Neural cell (in vitro differentiated cells): Measurements from ENCODE around the gene PAWR. TPM values are rescaled to one million over a fixed set of nuclear protein-coding genes. Genes with fewer than 3 reads are reported as not detected.

Source experiments
- H2AFZ ChIP-seq: fragments of 200-600, 300-800 bp; sonication (generic), shearing (Covaris generic); 2 replicates; pipeline ENCODE4 v1.6.0; 2014; ENCODE audit warnings: low read depth, mild to moderate bottlenecking, antibody characterized with exemption, low read length, moderate library complexity
- H3F3A ChIP-seq: fragments of 200-600 bp; shearing (Covaris generic); 2 replicates; pipeline ENCODE4 v1.6.1; 2016; ENCODE audit warnings: mild to moderate bottlenecking, moderate library complexity, mixed read lengths, antibody characterized with exemption, low read length; ENCODE audit not compliant: insufficient read depth, poor library complexity, severe bottlenecking
- H3K27ac ChIP-seq: fragments of 200-600, 300-800 bp; sonication (generic), shearing (Covaris generic); 2 replicates; pipeline ENCODE4 v1.5.1; 2014; ENCODE audit warnings: mild to moderate bottlenecking, low read length, moderate library complexity
- H3K27me3 ChIP-seq: fragments of 300-800, 200-600 bp; sonication (generic), shearing (Covaris generic); 2 replicates; pipeline ENCODE4 v1.6.0; 2014; ENCODE audit warnings: mild to moderate bottlenecking, low read depth, low read length, moderate library complexity; ENCODE audit not compliant: insufficient read depth
- H3K36me3 ChIP-seq: fragments of 300-800, 200-600 bp; sonication (generic), shearing (Covaris generic); 2 replicates; pipeline ENCODE4 v1.5.1; 2014; ENCODE audit warnings: mild to moderate bottlenecking, antibody characterized with exemption, low read length, moderate library complexity; ENCODE audit not compliant: insufficient read depth
- H3K4me2 ChIP-seq: fragments of 300-800, 200-600 bp; sonication (generic), shearing (Covaris generic); 2 replicates; pipeline ENCODE4 v1.6.0; 2014; ENCODE audit warnings: mild to moderate bottlenecking, low read length
- H3K4me3 ChIP-seq: fragments of 300-800, 200-600 bp; sonication (generic), shearing (Covaris generic); 2 replicates; pipeline ENCODE4 v1.5.1; 2014; ENCODE audit warnings: mild to moderate bottlenecking, low read length, moderate library complexity
- H3K79me2 ChIP-seq: fragments of 200-600 bp; shearing (Covaris generic); replicated peaks from 2 replicates; pipeline ENCODE4 v1.6.0; 2014; ENCODE audit warnings: mild to moderate bottlenecking, low read length, moderate library complexity; ENCODE audit not compliant: insufficient read depth
- H3K9ac ChIP-seq: fragments of 300-800, 200-600 bp; sonication (generic), shearing (Covaris generic); 2 replicates; pipeline ENCODE4 v1.6.1; 2016; ENCODE audit warnings: mild to moderate bottlenecking, low read length, mixed read lengths
- H3K9me2 ChIP-seq: fragments of 200-600 bp; shearing (Covaris generic); 2 replicates; pipeline ENCODE4 v1.6.1; 2016; ENCODE audit warnings: mild to moderate bottlenecking, low read length, mixed read lengths; ENCODE audit not compliant: insufficient read depth
- H3K9me3 ChIP-seq: fragments of 200-600, 300-800 bp; sonication (generic), shearing (Covaris generic); 2 replicates; pipeline ENCODE4 v1.6.1; 2016; ENCODE audit warnings: mild to moderate bottlenecking, mixed run types, low read length, moderate library complexity, mixed read lengths
- H4K20me1 ChIP-seq: fragments of 200-600 bp; shearing (Covaris generic); 2 replicates; pipeline ENCODE4 v1.6.1; 2016; ENCODE audit warnings: mild to moderate bottlenecking, mixed run types; ENCODE audit not compliant: insufficient read depth
- EP300 ChIP-seq: fragments of 450-650 bp; conservative IDR thresholded peaks from 2 replicates; pipeline ENCODE4 v1.6.1; 2014; ENCODE audit warnings: antibody characterized with exemption, mild to moderate bottlenecking, moderate library complexity; ENCODE audit not compliant: poor library complexity, severe bottlenecking
- EZH2 ChIP-seq: fragments of 200-600, 300-800 bp; shearing (Covaris generic), sonication (generic); IDR thresholded peaks from 2 replicates; pipeline ENCODE4 v1.6.1; 2014; ENCODE audit warnings: antibody characterized with exemption, low read length, borderline replicate concordance, mild to moderate bottlenecking; ENCODE audit not compliant: insufficient read depth, poor library complexity, severe bottlenecking
- MXI1 ChIP-seq: fragments of 450-650 bp; conservative IDR thresholded peaks from 2 replicates; pipeline ENCODE4 v1.6.1; 2014; ENCODE audit warnings: antibody characterized with exemption, mild to moderate bottlenecking; ENCODE audit not compliant: poor library complexity, severe bottlenecking
- POLR2AphosphoS5 ChIP-seq: IDR thresholded peaks from 2 replicates; pipeline ENCODE4 v1.6.1; 2012
- RAD21 ChIP-seq: fragments of 450-650 bp; conservative IDR thresholded peaks from 2 replicates; pipeline ENCODE4 v1.6.1; 2014; ENCODE audit warnings: antibody characterized with exemption, mild to moderate bottlenecking, moderate library complexity
- SMC3 ChIP-seq: fragments of 450-650 bp; conservative IDR thresholded peaks from 2 replicates; pipeline ENCODE4 v1.6.1; 2014; ENCODE audit warnings: antibody characterized with exemption, mild to moderate bottlenecking, moderate library complexity; ENCODE audit not compliant: poor library complexity
- TAF1 ChIP-seq: IDR thresholded peaks from 2 replicates; pipeline ENCODE4 v1.6.1; 2012; ENCODE audit warnings: low read depth
- polyA plus RNA-seq: library from polyadenylated mRNA; depleted of rRNA; stranded (reverse); fragments of >200 nt; gene quantifications from 2 replicates; pipeline ENCODE4 v1.2.3, GENCODE V29; 2014
- TF ChIP-seq, protein P1 (sequence below): IDR thresholded peaks from 2 replicates; pipeline ENCODE4 v1.6.1; 2012; ENCODE audit warnings: borderline replicate concordance
- TF ChIP-seq, protein P2 (sequence below): fragments of 450-650 bp; IDR thresholded peaks from 2 replicates; pipeline ENCODE4 v1.5.1; 2014; ENCODE audit warnings: antibody characterized with exemption, mild to moderate bottlenecking, moderate library complexity; ENCODE audit not compliant: poor library complexity, severe bottlenecking

Gene PAWR
- polyA plus RNA-seq, 1 donor from 2014 or later: 13.4 TPM

DNA sequence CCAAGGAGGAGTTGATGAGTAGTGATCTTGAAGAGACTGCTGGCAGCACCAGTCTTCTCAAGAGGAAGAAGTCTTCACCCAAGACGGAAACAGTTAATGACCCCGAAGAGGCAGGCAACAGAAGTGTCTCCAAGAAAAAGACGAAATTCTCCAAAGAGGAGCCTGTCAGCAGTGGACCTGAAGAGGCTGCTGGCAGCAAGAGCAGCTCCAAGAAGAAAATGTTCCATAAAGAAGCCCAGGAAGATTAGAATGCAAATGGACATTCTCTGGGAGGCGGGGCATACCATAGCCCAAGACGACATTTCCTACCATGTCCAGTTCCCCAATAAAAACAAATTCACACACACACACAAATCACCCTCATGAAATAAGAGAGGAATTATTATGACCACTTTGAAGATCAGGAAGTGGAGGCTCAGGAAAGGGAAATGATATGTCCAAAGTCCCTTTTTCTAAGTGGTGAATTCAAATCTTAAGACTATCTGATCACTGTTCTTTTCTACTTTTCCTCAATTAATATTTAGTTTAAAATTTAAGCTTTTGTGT is 131.8 kb downstream of the PAWR start:
- no peak overlapping the region for H3K27ac ChIP-seq

GRCh38 chr12:79557690-79558315 is 133.0 kb downstream of the PAWR start:
- H3K36me3 ChIP-seq: no peaks in the 10 kb centered on the region
- H4K20me1 ChIP-seq: no peaks in the 10 kb centered on the region
- H3K27me3 ChIP-seq: no peaks in the 10 kb centered on the region
- H3K79me2 ChIP-seq: no peaks in the 10 kb centered on the region
- no peaks in the 10 kb centered on the region for H3F3A ChIP-seq
- H3K9ac ChIP-seq: no peak overlapping the region
- no peak overlapping the region for H3K4me3 ChIP-seq
- no peak overlapping the region for H3K4me2 ChIP-seq
- H2AFZ ChIP-seq: no peak overlapping the region
- no peak overlapping the region for H3K27ac ChIP-seq
- TF ChIP-seq, protein P1, sequence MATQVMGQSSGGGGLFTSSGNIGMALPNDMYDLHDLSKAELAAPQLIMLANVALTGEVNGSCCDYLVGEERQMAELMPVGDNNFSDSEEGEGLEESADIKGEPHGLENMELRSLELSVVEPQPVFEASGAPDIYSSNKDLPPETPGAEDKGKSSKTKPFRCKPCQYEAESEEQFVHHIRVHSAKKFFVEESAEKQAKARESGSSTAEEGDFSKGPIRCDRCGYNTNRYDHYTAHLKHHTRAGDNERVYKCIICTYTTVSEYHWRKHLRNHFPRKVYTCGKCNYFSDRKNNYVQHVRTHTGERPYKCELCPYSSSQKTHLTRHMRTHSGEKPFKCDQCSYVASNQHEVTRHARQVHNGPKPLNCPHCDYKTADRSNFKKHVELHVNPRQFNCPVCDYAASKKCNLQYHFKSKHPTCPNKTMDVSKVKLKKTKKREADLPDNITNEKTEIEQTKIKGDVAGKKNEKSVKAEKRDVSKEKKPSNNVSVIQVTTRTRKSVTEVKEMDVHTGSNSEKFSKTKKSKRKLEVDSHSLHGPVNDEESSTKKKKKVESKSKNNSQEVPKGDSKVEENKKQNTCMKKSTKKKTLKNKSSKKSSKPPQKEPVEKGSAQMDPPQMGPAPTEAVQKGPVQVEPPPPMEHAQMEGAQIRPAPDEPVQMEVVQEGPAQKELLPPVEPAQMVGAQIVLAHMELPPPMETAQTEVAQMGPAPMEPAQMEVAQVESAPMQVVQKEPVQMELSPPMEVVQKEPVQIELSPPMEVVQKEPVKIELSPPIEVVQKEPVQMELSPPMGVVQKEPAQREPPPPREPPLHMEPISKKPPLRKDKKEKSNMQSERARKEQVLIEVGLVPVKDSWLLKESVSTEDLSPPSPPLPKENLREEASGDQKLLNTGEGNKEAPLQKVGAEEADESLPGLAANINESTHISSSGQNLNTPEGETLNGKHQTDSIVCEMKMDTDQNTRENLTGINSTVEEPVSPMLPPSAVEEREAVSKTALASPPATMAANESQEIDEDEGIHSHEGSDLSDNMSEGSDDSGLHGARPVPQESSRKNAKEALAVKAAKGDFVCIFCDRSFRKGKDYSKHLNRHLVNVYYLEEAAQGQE: no peak
- TF ChIP-seq MXI1 (no peak), EP300 (no peak), TAF1 (no peak), SMC3 (no peak), EZH2 (no peak), POLR2AphosphoS5 (no peak), RAD21 (no peak)
- TF ChIP-seq, protein P2, sequence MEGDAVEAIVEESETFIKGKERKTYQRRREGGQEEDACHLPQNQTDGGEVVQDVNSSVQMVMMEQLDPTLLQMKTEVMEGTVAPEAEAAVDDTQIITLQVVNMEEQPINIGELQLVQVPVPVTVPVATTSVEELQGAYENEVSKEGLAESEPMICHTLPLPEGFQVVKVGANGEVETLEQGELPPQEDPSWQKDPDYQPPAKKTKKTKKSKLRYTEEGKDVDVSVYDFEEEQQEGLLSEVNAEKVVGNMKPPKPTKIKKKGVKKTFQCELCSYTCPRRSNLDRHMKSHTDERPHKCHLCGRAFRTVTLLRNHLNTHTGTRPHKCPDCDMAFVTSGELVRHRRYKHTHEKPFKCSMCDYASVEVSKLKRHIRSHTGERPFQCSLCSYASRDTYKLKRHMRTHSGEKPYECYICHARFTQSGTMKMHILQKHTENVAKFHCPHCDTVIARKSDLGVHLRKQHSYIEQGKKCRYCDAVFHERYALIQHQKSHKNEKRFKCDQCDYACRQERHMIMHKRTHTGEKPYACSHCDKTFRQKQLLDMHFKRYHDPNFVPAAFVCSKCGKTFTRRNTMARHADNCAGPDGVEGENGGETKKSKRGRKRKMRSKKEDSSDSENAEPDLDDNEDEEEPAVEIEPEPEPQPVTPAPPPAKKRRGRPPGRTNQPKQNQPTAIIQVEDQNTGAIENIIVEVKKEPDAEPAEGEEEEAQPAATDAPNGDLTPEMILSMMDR: no peak
- H3K9me2 ChIP-seq: no peaks in the 10 kb centered on the region
- H3K9me3 ChIP-seq: no peaks in the 10 kb centered on the region

More for the DNA sequence above, 131.8 kb downstream of the PAWR start:
- TF ChIP-seq, protein P2: no peak
- TF ChIP-seq SMC3 (no peak), EZH2 (no peak), EP300 (no peak), TAF1 (no peak), RAD21 (no peak), MXI1 (no peak)
- TF ChIP-seq, protein P1: no peak
- Histone ChIP-seq H3K27me3 (no peaks in the 10 kb centered on the region), H4K20me1 (no peaks in the 10 kb centered on the region), H2AFZ (no peak overlapping the region), H3K9ac (no peak overlapping the region), H3K9me3 (no peaks in the 10 kb centered on the region), H3K4me2 (no peak overlapping the region), H3K36me3 (no peaks in the 10 kb centered on the region), H3K79me2 (no peaks in the 10 kb centered on the region), H3K9me2 (no peaks in the 10 kb centered on the region), H3F3A (no peaks in the 10 kb centered on the region), H3K4me3 (no peak overlapping the region)
